IMR-90 (cell line): Measurements from ENCODE around the gene ITGA2. TPM values are rescaled to one million over a fixed set of nuclear protein-coding genes. Genes with fewer than 3 reads are reported as not detected.

Source experiments
- ATAC-seq: fragments of 200-7000 bp; cut with Tn5 transposase; 2 replicates; pipeline ENCODE4 v1.9.1; 2020; ENCODE audit warnings: low read depth, mild to moderate bottlenecking, moderate library complexity
- BruUV-seq: library from RNA; stranded (reverse); fragments of 400-500 nt; replicated peaks from 2 replicates; lab custom pipeline; 2021; lab: Mats Ljungman, UMichigan
- CTCF ChIA-PET: fragments of 300-600 bp; formaldehyde crosslinking; extraction: SDS; loops from one replicate; lab custom pipeline; 2021; ENCODE audit warnings: antibody characterized with exemption; lab: Yijun Ruan, JAX
- POLR2A ChIA-PET: fragments of 300-600 bp; sonication (Branson Sonifier 250); formaldehyde crosslinking; loops from one replicate; lab custom pipeline; 2022; ENCODE audit warnings: antibody characterized with exemption; ENCODE audit not compliant: unreplicated experiment; lab: Charles Lee
- DNase-seq: peaks from one replicate; pipeline ENCODE4 v3.0.0; 2013
- H2AFZ ChIP-seq: replicated peaks from 2 replicates; pipeline ENCODE3; 2013; ENCODE audit warnings: low read length, mild to moderate bottlenecking; ENCODE audit not compliant: poor library complexity
- H2AK5ac ChIP-seq: 2 replicates; pipeline ENCODE4 v1.6.1; 2013; ENCODE audit warnings: low read depth, low read length, inconsistent platforms
- H2AK9ac ChIP-seq: replicated peaks from 2 replicates; pipeline ENCODE3; 2013; ENCODE audit warnings: mild to moderate bottlenecking, low read depth, low read length, moderate library complexity; ENCODE audit not compliant: poor library complexity
- H2BK120ac ChIP-seq: 2 replicates; pipeline ENCODE4 v1.6.1; 2013; ENCODE audit warnings: low read depth, low read length, inconsistent platforms
- H2BK15ac ChIP-seq: 3 replicates; pipeline ENCODE4 v1.6.1; 2013; ENCODE audit warnings: low read depth, low read length, inconsistent platforms
- H2BK20ac ChIP-seq: 2 replicates; pipeline ENCODE4 v1.6.1; 2013; ENCODE audit warnings: low read depth, mild to moderate bottlenecking, inconsistent platforms, low read length, moderate library complexity
- H2BK5ac ChIP-seq: 2 replicates; pipeline ENCODE4 v1.6.1; 2013; ENCODE audit warnings: mild to moderate bottlenecking, low read depth, low read length, inconsistent platforms; ENCODE audit not compliant: poor library complexity, severe bottlenecking
- H3K14ac ChIP-seq: replicated peaks from 2 replicates; pipeline ENCODE4 v1.6.1; 2013; ENCODE audit warnings: low read depth, low read length, inconsistent platforms
- H3K18ac ChIP-seq: 2 replicates; pipeline ENCODE4 v1.6.1; 2013; ENCODE audit warnings: low read depth, low read length, control low read depth
- H3K23ac ChIP-seq: 2 replicates; pipeline ENCODE4 v1.6.1; 2013; ENCODE audit warnings: low read depth, low read length, inconsistent platforms
- H3K27ac ChIP-seq: 2 replicates; pipeline ENCODE4 v1.5.1; 2013; ENCODE audit warnings: mild to moderate bottlenecking, control low read depth, low read length; ENCODE audit not compliant: insufficient read depth
- H3K27me3 ChIP-seq: 2 replicates; pipeline ENCODE4 v1.6.1; 2013; ENCODE audit warnings: low read length; ENCODE audit not compliant: control insufficient read depth, insufficient read depth
- H3K36me3 ChIP-seq: 2 replicates; pipeline ENCODE4 v1.6.1; 2013; ENCODE audit warnings: low read length, mixed read lengths; ENCODE audit not compliant: control insufficient read depth, insufficient read depth
- H3K4ac ChIP-seq: 2 replicates; pipeline ENCODE4 v1.6.1; 2013; ENCODE audit warnings: low read depth, low read length, inconsistent platforms
- H3K4me1 ChIP-seq: 2 replicates; pipeline ENCODE4 v1.6.1; 2013; ENCODE audit warnings: low read length, mixed read lengths; ENCODE audit not compliant: control insufficient read depth, insufficient read depth
- H3K4me2 ChIP-seq: 2 replicates; pipeline ENCODE4 v1.6.1; 2013; ENCODE audit warnings: low read depth, mild to moderate bottlenecking, control low read depth, low read length, moderate library complexity
- H3K4me3 ChIP-seq: 2 replicates; pipeline ENCODE4 v1.5.1; 2013; ENCODE audit warnings: low read depth, mild to moderate bottlenecking, control low read depth, low read length, moderate library complexity; ENCODE audit not compliant: insufficient read depth
- H3K56ac ChIP-seq: 2 replicates; pipeline ENCODE4 v1.6.1; 2013; ENCODE audit warnings: low read length, inconsistent platforms; ENCODE audit not compliant: insufficient read depth; ENCODE audit errors: extremely low read depth
- H3K79me1 ChIP-seq, 2 experiments: 2 replicates each; pipeline ENCODE4 v1.6.1; 2013; ENCODE audit warnings: low read length in 2 of 2, inconsistent platforms in 1 of 2, low read depth in 1 of 2
- H3K9ac ChIP-seq: 2 replicates; pipeline ENCODE4 v1.6.1; 2013; ENCODE audit warnings: low read depth, low read length, control low read depth
- H3K9me1 ChIP-seq: 2 replicates; pipeline ENCODE4 v1.6.1; 2013; ENCODE audit warnings: low read length, inconsistent platforms; ENCODE audit not compliant: insufficient read depth
- H3K9me3 ChIP-seq: 2 replicates; pipeline ENCODE4 v1.6.1; 2013; ENCODE audit warnings: low read length; ENCODE audit not compliant: control insufficient read depth, insufficient read depth
- H4K20me1 ChIP-seq: 2 replicates; pipeline ENCODE4 v1.6.1; 2013; ENCODE audit warnings: low read length, inconsistent platforms; ENCODE audit not compliant: insufficient read depth
- H4K5ac ChIP-seq: 2 replicates; pipeline ENCODE4 v1.6.1; 2013; ENCODE audit warnings: mild to moderate bottlenecking, low read depth, low read length, control low read depth
- H4K8ac ChIP-seq, 2 experiments: 2 replicates each; pipeline ENCODE4 v1.6.1; 2013; ENCODE audit warnings: low read depth in 2 of 2, low read length in 2 of 2, control low read depth in 1 of 2, inconsistent platforms in 1 of 2
- H4K91ac ChIP-seq: 2 replicates; pipeline ENCODE4 v1.6.1; 2013; ENCODE audit warnings: low read depth, low read length, inconsistent platforms; ENCODE audit not compliant: insufficient read depth
- RAD21 ChIP-seq: IDR thresholded peaks from 2 replicates; pipeline ENCODE4 v1.6.1; 2012; ENCODE audit warnings: low read length, improper control_type of control experiment
- SMC3 ChIP-seq: fragments of 150-350 bp; IDR thresholded peaks from 2 replicates; pipeline ENCODE4 v1.6.1; 2016; ENCODE audit warnings: low read depth, mild to moderate bottlenecking, antibody characterized with exemption, low read length, moderate library complexity
- WGBS, 2 experiments: methylation state at CpG; one replicate each; pipeline versions ENCODE4 v1.1.5 to v1.1.7; 2013; ENCODE audit warnings: missing lambda C conversion rate in 2 of 2; ENCODE audit not compliant: insufficient read length in 1 of 2; ENCODE audit errors: extremely low coverage in 2 of 2; 5-methylcytosine and 5-hydroxymethylcytosine counted together
- dilution Hi-C: fragments of 300-500 bp; cut with HindIII; formaldehyde crosslinking; loops from one replicate; pipeline ENCODE4 v1.14.3; 2018; ENCODE audit warnings: low sequenced_read_pairs; ENCODE audit not compliant: unreplicated experiment
- in situ Hi-C: fragments of 300-500 bp; cut with MboI; formaldehyde crosslinking; loops from 3 replicates; pipeline ENCODE4 v1.14.3; 2019; ENCODE audit warnings: low sequenced_read_pairs, inconsistent platforms, mixed read lengths
- intact Hi-C: fragments of 100-400 bp; cut with micrococcal nuclease; formaldehyde crosslinking; loops from 2 replicates; pipeline ENCODE4 v1.10.0; 2022
- polyA plus RNA-seq, 3 experiments: library from polyadenylated mRNA; depleted of rRNA; stranded (reverse); fragments of >200 nt; gene quantifications; 2 replicates each; pipeline ENCODE4 v1.2.3, GENCODE V29; 2012; ENCODE audit warnings: low replicate concordance in 1 of 3
- total RNA-seq: library from RNA; depleted of rRNA; stranded (reverse); fragments of >200 nt; gene quantifications from 2 replicates; pipeline ENCODE4 v1.2.3, GENCODE V29; 2012

The ITGA2 gene
- total and polyA plus RNA-seq, 2 of the 4 experiments (the other 2 are of a cell fraction), result 23.3 to 93.4 TPM

GRCh38 chr5:52997424-52997823 is 8.3 kb downstream of the ITGA2 start:
- dilution Hi-C loops, result no loop called here
- H3K18ac ChIP-seq, result no peak overlapping the region
- CTCF ChIA-PET, result interaction anchor here (1.1 to 2.0 kb wide), 2 partner anchors 9 to 13 kb away, joined by 3 to 5 read pairs; no protein-coding TSS in a partner anchor
- WGBS, 2 experiments, result 81% methylated on average over 4 of the region's 6 CpGs; no CpG with 5 or more reads in 1 of the 2 experiments
- no peaks in the 10 kb centered on the region for H3K27me3 ChIP-seq
- peaks cover 10% of the 10 kb centered on the region; the same call in 1 of the 2 replicates for H4K20me1 ChIP-seq
- peak overlapping the region; percentile 51; the same call in 1 of the 2 replicates for H2BK20ac ChIP-seq
- H3K79me1 ChIP-seq, result peaks cover 0 to 54% of the 10 kb centered on the region in 2 experiments; a peak in 2 of 4 replicates
- no peak overlapping the region for H3K4me3 ChIP-seq
- H4K5ac ChIP-seq, result peak overlapping the region; percentile 26
- no peak overlapping the region; the same call in 1 of the 2 replicates for H3K23ac ChIP-seq
- BruUV-seq, result no TSS peak
- peak overlapping the region; percentile 85 for H3K4me2 ChIP-seq
- no peak for DNase-seq
- no peak overlapping the region for H2AK9ac ChIP-seq
- H3K9ac ChIP-seq, result no peak overlapping the region
- peak overlapping the region; percentile 5; the same call in 1 of the 2 replicates for H3K27ac ChIP-seq
- no peaks in the 10 kb centered on the region for H3K9me3 ChIP-seq
- ATAC-seq, result no peak
- H3K4me1 ChIP-seq, result peaks cover 16% of the 10 kb centered on the region
- 0 out of 2 replicates have a peak overlapping the region, but pooled peaks have one; percentile 1 for H3K4ac ChIP-seq
- H3K36me3 ChIP-seq, result peaks cover 3% of the 10 kb centered on the region; the same call in 1 of the 2 replicates
- no peak overlapping the region for H2AK5ac ChIP-seq
- peak overlapping the region; percentile 59 for H2AFZ ChIP-seq
- H4K91ac ChIP-seq, result 0 out of 2 replicates have a peak overlapping the region, but pooled peaks have one; percentile 27
- 0 out of 2 replicates have a peak overlapping the region, but pooled peaks have one; percentile 7 for H2BK120ac ChIP-seq
- H3K56ac ChIP-seq, result no peak overlapping the region
- H4K8ac ChIP-seq, result peak overlapping the region in 1 of 2 experiments; percentile 56; a peak in 1 of 4 replicates
- POLR2A ChIA-PET, result no interaction called here
- H3K9me1 ChIP-seq, result 0 out of 2 replicates have a peak, but pooled peaks cover 8% of the 10 kb centered on the region
- peak overlapping the region; percentile 24 for H2BK5ac ChIP-seq
- no peak overlapping the region for H2BK15ac ChIP-seq
- in situ Hi-C loops, result no loop called here
- H3K14ac ChIP-seq, result no peak overlapping the region
- TF ChIP-seq SMC3, result no peak
- no peak for TF ChIP-seq RAD21
- intact Hi-C loops, result no loop called here
